Body of pancreas (tissue), 4 donors: ENCODE measurements around the gene CNTN2. TPM values are rescaled to one million over a fixed set of nuclear protein-coding genes. Genes with fewer than 3 reads are reported as not detected.
A peak's percentile ranks its signal among the peaks of the same experiment; 100 is the strongest.

Experiments used
- ATAC-seq: fragments of 150-250 bp; one replicate; pipeline ENCODE4 v1.9.1; 2016
- DNase-seq, 4 donors: peaks; one replicate each; pipeline ENCODE4 v3.0.0-alpha.2; 2019
- H3K27ac ChIP-seq, 4 donors: fragments of 200-600 bp; sonication (generic); 1 replicate in 3 of 4; 2 replicates in 1 of 4; pipeline versions ENCODE4 v1.5.1 to v1.6.1; 2016 to 2019; ENCODE audit warnings: mild to moderate bottlenecking in 1 of 4, mixed read lengths in 1 of 4, moderate library complexity in 1 of 4
- H3K27me3 ChIP-seq, 2 donors: fragments of 200-600 bp; sonication (generic); one replicate each; pipeline ENCODE4 v1.6.0; 2016; ENCODE audit warnings: mild to moderate bottlenecking in 1 of 2
- H3K36me3 ChIP-seq, 2 donors: fragments of 200-600 bp; sonication (generic); replicated peaks in 1 of 2; 2 replicates each; pipeline ENCODE4 v1.5.1; 2016; ENCODE audit warnings: low read depth in 2 of 2; ENCODE audit not compliant: insufficient read depth in 1 of 2
- H3K4me1 ChIP-seq: fragments of 200-600 bp; sonication (generic); one replicate; pipeline ENCODE4 v1.6.0; 2016
- H3K4me3 ChIP-seq, 2 donors: fragments of 200-600 bp; sonication (generic); 1 replicate in 1 of 2; 2 replicates in 1 of 2; pipeline ENCODE4 v1.5.1; 2016 to 2019
- H3K9me3 ChIP-seq, 3 donors: fragments of 200-600 bp; sonication (generic); 1 replicate in 2 of 3; 2 replicates in 1 of 3; pipeline ENCODE4 v1.5.1; 2016
- POLR2A ChIP-seq, 3 donors: fragments of 450-650 bp; IDR thresholded peaks; one replicate each; pipeline ENCODE4 v1.6.1; 2016; ENCODE audit warnings: antibody characterized with exemption in 3 of 3, mild to moderate bottlenecking in 2 of 3
- WGBS, 2 donors: methylation state at CpG; one replicate each; pipeline ENCODE4 v1.1.5; 2017; 5-methylcytosine and 5-hydroxymethylcytosine counted together
- intact Hi-C: fragments of 100-400 bp; cut with DNase I; formaldehyde crosslinking; loops from one replicate; pipeline ENCODE4 v1.15.1; 2023
- total RNA-seq, 2 donors: library from RNA; depleted of rRNA; stranded (reverse); fragments of >200 nt; gene quantifications; one replicate each; pipeline ENCODE4 v1.1.0, GENCODE V29; 2016
- TF ChIP-seq, protein P1 (sequence below), 7 experiments: fragments of 450-650 bp in 4 of 7; fragments of 200-600 bp in 3 of 7; sonication (generic) in 3 of 7; IDR thresholded peaks; one replicate each; pipeline ENCODE4 v1.5.1; 2016 to 2019; ENCODE audit warnings: antibody characterized with exemption in 7 of 7

CNTN2 gene
- total RNA-seq, 2 donors from 2014 or later: not detected

DNA sequence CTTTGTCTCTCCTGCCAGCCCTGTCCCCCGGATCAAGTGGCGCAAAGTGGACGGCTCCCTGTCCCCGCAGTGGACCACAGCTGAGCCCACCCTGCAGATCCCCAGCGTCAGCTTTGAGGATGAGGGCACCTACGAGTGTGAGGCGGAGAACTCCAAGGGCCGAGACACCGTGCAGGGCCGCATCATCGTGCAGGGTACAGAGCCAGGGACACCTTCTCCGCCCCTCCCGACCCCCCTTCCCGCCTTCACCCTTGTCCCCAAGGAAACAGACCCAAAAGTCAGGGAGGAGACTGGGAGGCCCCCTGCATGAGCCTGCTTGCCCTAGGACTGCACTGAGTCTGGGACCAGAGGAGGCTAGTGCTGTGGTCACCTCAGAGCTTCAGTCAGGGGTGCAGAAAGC lies 18.2 kb downstream of the CNTN2 start:
- intact Hi-C loops: no loop called here
- TF ChIP-seq POLR2A (IDR thresholded peaks at IDR 0.05): no peak
- TF ChIP-seq, protein P1, sequence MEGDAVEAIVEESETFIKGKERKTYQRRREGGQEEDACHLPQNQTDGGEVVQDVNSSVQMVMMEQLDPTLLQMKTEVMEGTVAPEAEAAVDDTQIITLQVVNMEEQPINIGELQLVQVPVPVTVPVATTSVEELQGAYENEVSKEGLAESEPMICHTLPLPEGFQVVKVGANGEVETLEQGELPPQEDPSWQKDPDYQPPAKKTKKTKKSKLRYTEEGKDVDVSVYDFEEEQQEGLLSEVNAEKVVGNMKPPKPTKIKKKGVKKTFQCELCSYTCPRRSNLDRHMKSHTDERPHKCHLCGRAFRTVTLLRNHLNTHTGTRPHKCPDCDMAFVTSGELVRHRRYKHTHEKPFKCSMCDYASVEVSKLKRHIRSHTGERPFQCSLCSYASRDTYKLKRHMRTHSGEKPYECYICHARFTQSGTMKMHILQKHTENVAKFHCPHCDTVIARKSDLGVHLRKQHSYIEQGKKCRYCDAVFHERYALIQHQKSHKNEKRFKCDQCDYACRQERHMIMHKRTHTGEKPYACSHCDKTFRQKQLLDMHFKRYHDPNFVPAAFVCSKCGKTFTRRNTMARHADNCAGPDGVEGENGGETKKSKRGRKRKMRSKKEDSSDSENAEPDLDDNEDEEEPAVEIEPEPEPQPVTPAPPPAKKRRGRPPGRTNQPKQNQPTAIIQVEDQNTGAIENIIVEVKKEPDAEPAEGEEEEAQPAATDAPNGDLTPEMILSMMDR (IDR thresholded peaks at IDR 0.05): no peak
- H3K4me3 ChIP-seq: no peak overlapping the region

DNA sequence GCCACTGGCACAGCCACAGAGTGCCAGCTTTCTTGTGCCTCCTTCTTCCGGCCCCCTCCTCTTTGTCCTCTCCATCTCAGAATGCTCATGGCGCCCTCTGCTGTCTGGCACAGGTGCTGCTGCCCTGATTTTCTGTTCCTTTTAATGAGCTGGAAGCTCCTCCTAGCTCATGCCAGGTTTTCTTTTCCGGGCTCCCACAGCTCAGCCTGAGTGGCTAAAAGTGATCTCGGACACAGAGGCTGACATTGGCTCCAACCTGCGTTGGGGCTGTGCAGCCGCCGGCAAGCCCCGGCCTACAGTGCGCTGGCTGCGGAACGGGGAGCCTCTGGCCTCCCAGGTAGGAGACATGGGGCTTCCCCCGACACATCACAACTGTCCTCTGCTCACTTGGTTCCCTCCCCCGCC lies 18.7 kb downstream of the CNTN2 start:
- H3K27ac ChIP-seq: no peak overlapping the region
- intact Hi-C loops: no loop called here
- DNase-seq (peak; percentile 78 to 86 (median 83)), ATAC-seq (peak; percentile 79)
- H3K9me3 ChIP-seq: no peaks in the 10 kb centered on the region
- H3K27me3 ChIP-seq: no peaks in the 10 kb centered on the region
- 6 to 28% methylated on average over 3 to 13 of the region's 13 CpGs for WGBS, 2 donors
- no peak overlapping the region for H3K4me3 ChIP-seq
- H3K4me1 ChIP-seq: peaks cover 6% of the 10 kb centered on the region
- no peaks in the 10 kb centered on the region for H3K36me3 ChIP-seq
- TF ChIP-seq POLR2A (IDR thresholded peaks at IDR 0.05): no peak
- TF ChIP-seq, protein P1 (IDR thresholded peaks at IDR 0.05): peak; percentile 74 to 94 (median 86)

More for the DNA sequence above, 18.2 kb downstream of the CNTN2 start:
- Histone ChIP-seq H3K4me1 (peaks cover 6% of the 10 kb centered on the region), H3K27ac (no peak overlapping the region), H3K27me3 (no peaks in the 10 kb centered on the region), H3K36me3 (no peaks in the 10 kb centered on the region), H3K9me3 (no peaks in the 10 kb centered on the region)
- WGBS, 2 donors: 60 to 76% methylated on average over 7 to 14 of the region's 14 CpGs
- DNase-seq: no peak
- ATAC-seq: no peak

DNA sequence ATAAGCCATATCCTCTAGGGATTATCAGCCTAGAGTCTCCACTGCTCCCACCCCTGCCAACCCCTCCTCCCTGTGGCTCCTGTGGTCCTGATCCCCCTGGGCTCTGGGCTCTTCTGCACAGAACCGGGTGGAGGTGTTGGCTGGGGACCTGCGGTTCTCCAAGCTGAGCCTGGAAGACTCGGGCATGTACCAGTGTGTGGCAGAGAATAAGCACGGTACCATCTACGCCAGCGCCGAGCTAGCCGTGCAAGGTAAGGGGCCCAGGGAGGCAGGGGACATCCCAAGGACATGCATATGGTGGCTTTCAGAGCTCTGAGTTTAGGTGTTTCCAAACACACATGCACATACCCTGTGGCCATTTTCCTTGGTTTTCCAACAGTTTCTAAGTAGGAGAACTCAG lies 19.3 kb downstream of the CNTN2 start:
- H3K4me1 ChIP-seq: peaks cover 6% of the 10 kb centered on the region
- H3K9me3 ChIP-seq: no peaks in the 10 kb centered on the region
- no peak for TF ChIP-seq POLR2A (IDR thresholded peaks at IDR 0.05)
- TF ChIP-seq, protein P1 (IDR thresholded peaks at IDR 0.05): no peak
- H3K36me3 ChIP-seq: no peaks in the 10 kb centered on the region
- intact Hi-C loops: no loop called here
- no peak overlapping the region for H3K27ac ChIP-seq
- WGBS, 2 donors: 77 to 84% methylated on average over 8 of the region's 8 CpGs
- H3K4me3 ChIP-seq: no peak overlapping the region
- no peaks in the 10 kb centered on the region for H3K27me3 ChIP-seq
- DNase-seq: no peak
- no peak for ATAC-seq

DNA sequence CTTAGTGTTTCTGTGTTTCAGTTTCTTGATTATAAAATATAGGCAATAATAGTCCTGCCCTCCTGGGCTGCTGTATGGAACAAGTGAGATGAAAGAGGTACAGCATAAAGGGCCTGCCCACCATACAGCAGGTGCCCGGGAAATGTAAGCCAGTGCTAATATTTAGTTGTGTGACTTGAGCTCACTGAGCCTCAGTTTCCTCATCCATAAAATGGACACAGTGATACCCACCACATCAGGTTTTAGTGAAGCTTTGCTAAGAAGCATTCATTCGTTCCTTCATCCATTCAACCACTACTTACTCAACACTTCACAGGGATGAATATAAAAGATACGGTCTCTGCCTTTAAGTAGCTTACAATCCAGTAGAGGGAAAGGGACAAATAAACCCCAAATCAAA lies 19.9 kb downstream of the CNTN2 start:
- H3K9me3 ChIP-seq: no peaks in the 10 kb centered on the region
- H3K27ac ChIP-seq: no peak overlapping the region
- WGBS, 2 donors: 84 to 85% methylated on average over 3 of the region's 3 CpGs
- intact Hi-C loops: no loop called here
- no peaks in the 10 kb centered on the region for H3K36me3 ChIP-seq
- H3K4me3 ChIP-seq: no peak overlapping the region
- H3K4me1 ChIP-seq: peaks cover 6% of the 10 kb centered on the region
- no peaks in the 10 kb centered on the region for H3K27me3 ChIP-seq
- TF ChIP-seq, protein P1 (IDR thresholded peaks at IDR 0.05): no peak
- ATAC-seq: no peak
- no peak for DNase-seq

- H3K27me3 ChIP-seq: no peaks in the 10 kb centered on the region
- peaks cover 11% of the 10 kb centered on the region for H3K4me1 ChIP-seq
- H3K27ac ChIP-seq: no peak overlapping the region
- ATAC-seq (no peak), DNase-seq (no peak)
- H3K4me3 ChIP-seq: no peak overlapping the region
- WGBS, 2 donors: 83 to 84% methylated on average over 11 of the region's 11 CpGs
- H3K36me3 ChIP-seq: no peaks in the 10 kb centered on the region
- no peaks in the 10 kb centered on the region for H3K9me3 ChIP-seq
- intact Hi-C loops: no loop called here
- TF ChIP-seq, protein P1 (IDR thresholded peaks at IDR 0.05): no peak
- no peak for TF ChIP-seq POLR2A (IDR thresholded peaks at IDR 0.05)
These were observed 21.3 kb downstream of the CNTN2 start for GRCh38 chr1:205064301-205064700.
